Measurements from ENCODE around the gene SEZ6L. TPM values are rescaled to one million over a fixed set of nuclear protein-coding genes. Genes with fewer than 3 reads are reported as not detected.

Gene SEZ6L
- polyA plus RNA-seq, 1 donor (not counting 4 experiments of a cell fraction or from before 2014, with no cell fraction given): not detected

GRCh38 chr22:26236991-26237390, 67.7 kb downstream of the SEZ6L start:
- Histone ChIP-seq H3K27ac (ENCODE audit: control insufficient read depth, insufficient read depth, low read length) (no peak overlapping the region), H3K36me3 (ENCODE audit: control insufficient read depth in 2 of 2, extremely low read depth in 1 of 2, insufficient read depth in 2 of 2, low read length in 2 of 2) (no peaks in the 10 kb centered on the region), H4K20me1 (ENCODE audit: control insufficient read depth, extremely low read depth, insufficient read depth, low read length) (no peaks in the 10 kb centered on the region), H3K9ac (ENCODE audit: control insufficient read depth, extremely low read depth, insufficient read depth, low read length) (no peak overlapping the region), H3K4me3 (ENCODE audit: control insufficient read depth in 2 of 3, extremely low read depth in 1 of 3, insufficient read depth in 2 of 3, low read depth in 1 of 3, low read length in 3 of 3) (no peak overlapping the region), H3K9me3 (ENCODE audit: control insufficient read depth, low read depth, low read length) (no peaks in the 10 kb centered on the region), H3K4me1 (ENCODE audit: control insufficient read depth, extremely low read depth, insufficient read depth, low read length) (no peaks in the 10 kb centered on the region), H2AFZ (ENCODE audit: control insufficient read depth, low read length) (no peak overlapping the region), H3K27me3 (ENCODE audit: control insufficient read depth, extremely low read depth, insufficient read depth, low read length) (no peaks in the 10 kb centered on the region), H3K4me2 (ENCODE audit: control insufficient read depth, extremely low read depth, insufficient read depth, low read depth, low read length) (no peak overlapping the region), H3K9me1 (ENCODE audit: control insufficient read depth, extremely low read depth, insufficient read depth, low read length) (no peaks in the 10 kb centered on the region), H3K79me2 (ENCODE audit: control insufficient read depth, insufficient read depth, low read length) (no peaks in the 10 kb centered on the region)
- DNase-seq (ENCODE audit: low read depth, low spot score) (no peak), FAIRE-seq (no peak)
- no peak for TF ChIP-seq EZH2 (IDR thresholded peaks at IDR 0.05; ENCODE audit: low read length)
- no peak for TF ChIP-seq CTCF (optimal IDR thresholded peaks at IDR 0.05 in 1 of 3, IDR thresholded peaks at IDR 0.05 in 1 of 3, conservative IDR thresholded peaks at IDR 0.05 in 1 of 3; ENCODE audit: extremely low read depth in 1 of 3, insufficient read depth in 2 of 3, low read length in 3 of 3)
- dilution Hi-C loops (cut with MboI; ENCODE audit: extremely low pct_ligation_motif_present, low sequenced_read_pairs): no loop called here

- no peaks in the 10 kb centered on the region for H3K4me1 ChIP-seq (ENCODE audit: control insufficient read depth, extremely low read depth, insufficient read depth, low read length)
These were observed 69.3 kb downstream of the SEZ6L start for GRCh38 chr22:26238596-26238995.

More at GRCh38 chr22:26238596-26238995, 69.3 kb downstream of the SEZ6L start:
- Histone ChIP-seq H3K27ac (ENCODE audit: control insufficient read depth, insufficient read depth, low read length) (no peak overlapping the region), H3K4me2 (ENCODE audit: control insufficient read depth, extremely low read depth, insufficient read depth, low read depth, low read length) (no peak overlapping the region), H3K9me3 (ENCODE audit: control insufficient read depth, low read depth, low read length) (no peaks in the 10 kb centered on the region), H3K9ac (ENCODE audit: control insufficient read depth, extremely low read depth, insufficient read depth, low read length) (no peak overlapping the region), H3K36me3 (ENCODE audit: control insufficient read depth in 2 of 2, extremely low read depth in 1 of 2, insufficient read depth in 2 of 2, low read length in 2 of 2) (no peaks in the 10 kb centered on the region), H4K20me1 (ENCODE audit: control insufficient read depth, extremely low read depth, insufficient read depth, low read length) (no peaks in the 10 kb centered on the region), H3K4me3 (ENCODE audit: control insufficient read depth in 2 of 3, extremely low read depth in 1 of 3, insufficient read depth in 2 of 3, low read depth in 1 of 3, low read length in 3 of 3) (no peak overlapping the region), H3K79me2 (ENCODE audit: control insufficient read depth, insufficient read depth, low read length) (no peaks in the 10 kb centered on the region), H3K9me1 (ENCODE audit: control insufficient read depth, extremely low read depth, insufficient read depth, low read length) (no peaks in the 10 kb centered on the region), H2AFZ (ENCODE audit: control insufficient read depth, low read length) (no peak overlapping the region), H3K27me3 (ENCODE audit: control insufficient read depth, extremely low read depth, insufficient read depth, low read length) (no peaks in the 10 kb centered on the region)
- DNase-seq (ENCODE audit: low read depth, low spot score): no peak
- no peak for FAIRE-seq
- TF ChIP-seq CTCF (optimal IDR thresholded peaks at IDR 0.05 in 1 of 3, IDR thresholded peaks at IDR 0.05 in 1 of 3, conservative IDR thresholded peaks at IDR 0.05 in 1 of 3; ENCODE audit: extremely low read depth in 1 of 3, insufficient read depth in 2 of 3, low read length in 3 of 3): no peak
- TF ChIP-seq EZH2 (IDR thresholded peaks at IDR 0.05; ENCODE audit: low read length): no peak
- dilution Hi-C loops (cut with MboI; ENCODE audit: extremely low pct_ligation_motif_present, low sequenced_read_pairs): no loop called here
